ENCODE results near the gene HNF4A. TPM values are rescaled to one million over a fixed set of nuclear protein-coding genes. Genes with fewer than 3 reads are reported as not detected.

Gene HNF4A
- total and polyA plus RNA-seq, 2 donors, result 0.09 TPM; not detected in 1

DNA sequence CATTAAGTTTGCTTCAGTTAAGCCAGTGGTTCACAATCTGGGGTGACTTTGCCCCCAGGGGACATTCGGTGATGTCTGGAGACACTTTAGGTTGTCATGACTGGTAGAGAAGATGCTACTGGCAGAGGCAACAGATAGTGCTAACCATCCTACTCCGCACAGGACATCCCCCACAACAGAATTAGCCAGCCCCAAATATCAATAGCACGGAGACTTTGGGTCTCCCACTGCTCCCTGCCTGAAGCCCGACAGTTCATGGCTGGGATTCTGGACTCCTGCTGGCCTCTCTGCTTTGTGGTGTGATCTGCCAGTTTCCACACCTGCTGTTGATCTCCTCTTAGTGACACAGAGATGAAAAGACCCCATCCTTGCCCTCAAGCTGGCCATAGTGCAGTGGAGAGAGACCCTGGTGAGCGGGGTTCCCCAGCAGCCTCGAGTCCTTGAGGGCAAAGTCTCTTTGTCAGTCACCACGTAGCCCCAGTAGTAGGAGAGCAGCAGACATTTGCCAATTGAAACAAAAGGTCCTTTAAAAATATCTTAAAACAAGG, 95.5 kb downstream of the HNF4A start:
- H3K4me1 ChIP-seq (ENCODE audit: insufficient read depth), result no peaks in the 10 kb centered on the region
- no peak overlapping the region for H3K4me3 ChIP-seq (ENCODE audit: low read depth, low read length)
- H3K36me3 ChIP-seq (ENCODE audit: insufficient read depth), result no peaks in the 10 kb centered on the region
- WGBS, result 83% methylated on average over 7 of the region's 7 CpGs
- no peak for DNase-seq (ENCODE audit: extremely low spot score)
- H3K27ac ChIP-seq (ENCODE audit: low read depth), result no peak overlapping the region

DNA sequence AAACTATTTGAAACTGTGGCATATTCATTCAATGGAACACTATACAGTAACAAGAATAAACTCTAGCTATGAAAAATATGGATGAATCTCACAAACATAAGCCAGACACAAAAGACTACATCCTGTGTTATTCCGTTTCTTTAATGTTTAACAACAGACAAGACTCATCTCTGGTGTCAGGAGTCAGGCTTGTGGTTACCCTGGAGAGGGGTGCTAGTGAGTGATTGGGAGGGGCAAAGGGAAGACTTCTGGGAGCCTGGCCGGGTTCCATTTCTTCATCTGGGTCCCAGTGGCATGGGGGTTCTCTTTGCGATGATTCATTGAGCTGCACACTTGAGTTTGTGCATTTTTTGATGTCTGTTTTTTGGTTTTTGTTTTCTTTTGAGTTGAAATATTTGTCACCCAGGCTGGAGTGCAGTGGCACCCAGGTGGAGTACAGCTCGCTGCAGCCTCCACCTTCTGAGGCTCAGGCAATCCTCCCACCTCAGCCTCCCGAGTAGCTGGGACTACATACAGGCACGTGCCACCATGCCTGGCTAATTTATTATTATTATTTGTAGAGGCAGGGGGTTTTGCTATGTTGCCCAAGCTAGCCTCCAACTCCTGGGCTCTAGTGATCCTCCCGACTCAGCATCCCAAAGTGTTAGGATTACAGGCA, 98.9 kb downstream of the HNF4A start:
- DNase-seq (ENCODE audit: extremely low spot score), result no peak
- Histone ChIP-seq H3K4me1 (ENCODE audit: insufficient read depth) (no peaks in the 10 kb centered on the region), H3K36me3 (ENCODE audit: insufficient read depth) (no peaks in the 10 kb centered on the region), H3K4me3 (ENCODE audit: low read depth, low read length) (no peak overlapping the region), H3K27ac (ENCODE audit: low read depth) (no peak overlapping the region)
- 79% methylated on average over 7 of the region's 7 CpGs for WGBS

DNA sequence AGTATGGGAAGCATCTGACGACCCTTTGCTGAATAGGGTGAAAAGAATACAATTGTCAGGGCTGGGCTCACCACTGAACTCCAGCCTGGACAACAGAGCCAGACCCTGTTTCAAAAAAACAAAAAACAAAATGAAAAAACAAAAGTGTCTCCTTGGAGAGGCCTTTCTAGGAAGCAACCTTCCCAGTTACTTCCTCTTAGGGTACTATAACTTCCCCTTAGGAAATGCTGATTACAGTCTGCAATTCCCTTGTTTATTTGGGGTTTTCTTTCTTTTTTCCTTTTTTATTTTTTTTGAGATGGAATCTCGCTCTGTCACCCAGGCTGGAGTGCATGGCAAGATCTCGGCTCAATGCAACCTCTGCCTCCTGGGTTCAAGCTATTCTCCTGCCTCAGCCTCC, 99.6 kb downstream of the HNF4A start:
- Histone ChIP-seq H3K36me3 (ENCODE audit: insufficient read depth) (no peaks in the 10 kb centered on the region), H3K4me1 (ENCODE audit: insufficient read depth) (no peaks in the 10 kb centered on the region), H3K27ac (ENCODE audit: low read depth) (no peak overlapping the region), H3K4me3 (ENCODE audit: low read depth, low read length) (no peak overlapping the region)
- 69% methylated on average over 3 of the region's 3 CpGs for WGBS
- no peak for DNase-seq (ENCODE audit: extremely low spot score)

DNA sequence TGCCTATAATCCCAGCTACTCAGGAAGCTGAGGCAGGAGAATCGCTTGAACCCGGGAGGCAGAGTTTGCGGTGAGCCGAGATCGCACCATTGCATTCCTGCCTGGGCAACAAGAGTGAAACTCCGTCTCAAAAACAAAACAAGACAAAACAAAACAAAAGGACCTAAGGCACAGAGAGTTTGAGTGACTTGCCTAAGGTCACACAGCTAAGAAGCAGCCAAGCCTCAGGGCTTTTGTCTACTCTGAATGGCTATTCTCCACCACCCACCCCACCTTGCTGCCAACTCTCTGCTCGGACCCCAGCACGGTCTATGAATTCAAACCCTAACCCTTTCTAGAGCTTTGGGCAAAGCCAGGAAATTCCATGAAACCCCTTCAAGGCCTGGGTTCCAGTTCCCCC, 101.1 kb downstream of the HNF4A start:
- WGBS, result 82% methylated on average over 8 of the region's 8 CpGs
- Histone ChIP-seq H3K36me3 (ENCODE audit: insufficient read depth) (no peaks in the 10 kb centered on the region), H3K4me1 (ENCODE audit: insufficient read depth) (no peaks in the 10 kb centered on the region), H3K4me3 (ENCODE audit: low read depth, low read length) (no peak overlapping the region), H3K27ac (ENCODE audit: low read depth) (no peak overlapping the region)
- no peak for DNase-seq (ENCODE audit: extremely low spot score)

DNA sequence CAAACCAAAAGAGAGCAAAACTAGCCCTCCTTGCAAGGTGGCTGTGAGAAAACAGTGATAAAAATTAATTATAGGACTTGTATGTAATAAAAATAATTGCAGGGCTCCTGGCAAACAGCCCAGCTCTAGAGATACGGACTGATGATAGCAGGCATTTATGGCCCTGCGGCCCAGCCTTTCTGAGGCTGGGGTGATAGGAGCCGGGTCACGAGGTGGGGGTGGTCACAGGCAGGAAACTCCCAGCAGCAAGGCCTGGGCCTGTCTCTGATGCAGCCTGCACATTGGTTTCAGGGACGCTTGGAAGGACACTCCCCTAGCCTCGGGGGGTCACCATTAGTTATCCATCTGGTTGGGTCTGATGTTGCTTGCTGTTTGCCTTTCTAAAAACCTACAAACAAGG, 101.5 kb downstream of the HNF4A start:
- no peak overlapping the region for H3K4me3 ChIP-seq (ENCODE audit: low read depth, low read length)
- no peaks in the 10 kb centered on the region for H3K4me1 ChIP-seq (ENCODE audit: insufficient read depth)
- no peak overlapping the region for H3K27ac ChIP-seq (ENCODE audit: low read depth)
- WGBS, result 38% methylated on average over 6 of the region's 6 CpGs
- H3K36me3 ChIP-seq (ENCODE audit: insufficient read depth), result no peaks in the 10 kb centered on the region
- no peak for DNase-seq (ENCODE audit: extremely low spot score)

DNA sequence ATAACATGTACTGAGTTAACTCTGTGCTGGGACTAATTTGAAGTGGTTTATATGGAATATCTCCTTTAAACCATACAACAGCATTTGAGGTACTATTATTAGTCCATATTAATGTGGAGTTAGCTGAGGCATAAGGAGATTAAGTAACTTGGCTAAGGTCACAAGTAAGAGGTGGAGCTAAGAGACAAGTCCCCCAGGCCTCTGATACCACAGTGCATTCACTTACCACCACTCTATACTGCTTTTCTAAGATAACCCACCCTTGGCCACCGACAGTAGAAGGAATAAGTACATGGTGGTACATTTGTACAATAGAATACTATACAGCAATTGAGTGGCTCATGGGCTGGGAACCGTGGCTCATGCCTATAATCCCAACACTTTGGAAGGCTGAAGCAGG, 103.8 kb downstream of the HNF4A start:
- no peaks in the 10 kb centered on the region for H3K4me1 ChIP-seq (ENCODE audit: insufficient read depth)
- H3K36me3 ChIP-seq (ENCODE audit: insufficient read depth), result no peaks in the 10 kb centered on the region
- H3K4me3 ChIP-seq (ENCODE audit: low read depth, low read length), result no peak overlapping the region
- no peak for DNase-seq (ENCODE audit: extremely low spot score)
- 77% methylated on average over 2 of the region's 2 CpGs for WGBS
- no peak overlapping the region for H3K27ac ChIP-seq (ENCODE audit: low read depth)

DNA sequence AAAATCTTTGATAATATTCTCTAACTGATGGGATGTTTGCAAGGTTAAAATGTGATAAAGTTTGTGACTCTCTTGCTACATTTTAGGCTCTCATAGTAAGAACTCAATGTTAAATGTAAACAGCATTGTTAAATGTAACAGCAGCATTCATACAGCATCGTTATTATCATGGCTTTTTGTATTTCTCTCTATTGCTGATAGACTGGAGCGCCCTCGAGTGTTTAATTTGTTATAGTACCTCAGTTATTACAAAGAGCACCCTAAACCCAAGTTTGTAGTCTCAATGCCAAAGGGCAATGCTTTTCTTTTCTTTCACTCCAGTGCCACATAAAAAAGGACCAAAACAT, 105.3 kb downstream of the HNF4A start:
- no peak for DNase-seq (ENCODE audit: extremely low spot score)
- no peak overlapping the region for H3K27ac ChIP-seq (ENCODE audit: low read depth)
- WGBS, result 14% methylated on average over 3 of the region's 3 CpGs
- H3K4me1 ChIP-seq (ENCODE audit: insufficient read depth), result no peaks in the 10 kb centered on the region
- H3K36me3 ChIP-seq (ENCODE audit: insufficient read depth), result no peaks in the 10 kb centered on the region
- no peak overlapping the region for H3K4me3 ChIP-seq (ENCODE audit: low read depth, low read length)

DNA sequence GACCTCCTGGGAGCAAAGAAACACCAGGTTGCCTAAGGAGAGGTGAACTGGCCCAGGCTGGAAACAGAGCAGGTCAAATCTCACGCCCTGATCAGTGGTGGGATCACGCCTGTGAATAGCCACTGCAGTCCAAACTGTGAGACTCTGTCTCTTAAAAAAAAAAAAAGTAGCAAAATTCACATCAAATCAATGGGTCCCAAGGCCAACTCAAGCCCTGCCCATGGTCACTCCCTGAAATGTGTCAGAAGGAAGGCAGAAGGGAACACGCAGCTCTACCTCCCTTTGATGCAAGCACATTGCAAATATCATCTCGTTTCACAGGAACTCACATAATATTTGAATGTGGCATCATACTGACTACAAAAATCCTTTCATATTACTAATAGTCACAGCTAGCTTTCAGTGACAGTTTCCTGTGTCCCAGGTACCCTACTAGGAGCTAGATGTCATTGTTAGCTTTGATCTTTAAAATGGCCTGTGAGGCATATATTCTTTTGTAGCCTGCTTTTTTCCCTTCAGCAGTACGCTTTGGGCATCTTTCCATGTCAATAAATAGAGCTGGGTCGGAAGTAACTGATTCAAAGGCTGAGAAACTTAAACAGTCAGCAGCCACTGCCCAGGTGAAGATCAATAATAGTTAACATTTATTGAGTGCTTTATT, 105.8 kb downstream of the HNF4A start:
- WGBS, result 63% methylated on average over 6 of the region's 6 CpGs
- H3K36me3 ChIP-seq (ENCODE audit: insufficient read depth), result no peaks in the 10 kb centered on the region
- no peak for DNase-seq (ENCODE audit: extremely low spot score)
- H3K4me1 ChIP-seq (ENCODE audit: insufficient read depth), result no peaks in the 10 kb centered on the region
- H3K27ac ChIP-seq (ENCODE audit: low read depth), result no peak overlapping the region
- H3K4me3 ChIP-seq (ENCODE audit: low read depth, low read length), result no peak overlapping the region

DNA sequence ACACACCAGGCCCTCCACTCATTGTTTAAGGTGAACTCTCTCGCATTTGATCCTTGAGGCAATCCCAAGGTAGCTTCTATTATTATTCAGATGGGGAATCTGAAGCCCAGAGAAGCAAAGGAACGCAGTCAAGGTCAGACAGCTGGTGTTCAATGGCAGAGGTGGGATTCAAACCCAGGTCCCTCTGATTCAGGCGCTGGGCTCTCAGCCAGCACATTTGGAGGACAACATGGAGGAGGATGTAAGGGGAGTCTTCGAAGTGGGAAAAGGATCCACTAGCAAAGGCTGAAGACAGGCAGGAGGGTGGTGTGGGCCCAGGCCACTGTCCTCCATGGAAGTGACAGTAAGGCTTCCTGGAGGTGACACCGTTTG, 106.3 kb downstream of the HNF4A start:
- no peak for DNase-seq (ENCODE audit: extremely low spot score)
- H3K4me1 ChIP-seq (ENCODE audit: insufficient read depth), result no peaks in the 10 kb centered on the region
- H3K4me3 ChIP-seq (ENCODE audit: low read depth, low read length), result no peak overlapping the region
- WGBS, result 68% methylated on average over 5 of the region's 5 CpGs
- no peaks in the 10 kb centered on the region for H3K36me3 ChIP-seq (ENCODE audit: insufficient read depth)
- no peak overlapping the region for H3K27ac ChIP-seq (ENCODE audit: low read depth)

DNA sequence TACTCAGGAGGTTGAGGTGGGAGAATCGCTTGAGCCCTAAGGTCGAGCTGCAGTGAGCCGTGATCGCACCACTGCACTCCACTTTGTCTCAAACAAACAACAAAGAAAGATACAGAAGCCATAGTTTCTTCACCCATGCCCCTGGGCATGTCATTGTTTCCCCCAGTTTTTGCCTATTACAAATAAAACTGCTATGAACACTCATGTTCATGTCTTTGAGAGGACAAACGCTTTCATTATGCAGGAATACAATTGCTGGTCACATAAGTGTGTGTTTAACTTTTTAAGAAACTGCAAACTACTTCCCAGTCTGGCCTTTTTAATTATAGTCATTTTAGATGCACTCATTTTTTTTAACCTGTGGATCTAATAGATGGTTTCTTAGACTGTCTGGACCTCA, 108.0 kb downstream of the HNF4A start:
- no peak overlapping the region for H3K4me3 ChIP-seq (ENCODE audit: low read depth, low read length)
- no peak for DNase-seq (ENCODE audit: extremely low spot score)
- no peaks in the 10 kb centered on the region for H3K4me1 ChIP-seq (ENCODE audit: insufficient read depth)
- 79% methylated on average over 5 of the region's 5 CpGs for WGBS
- no peak overlapping the region for H3K27ac ChIP-seq (ENCODE audit: low read depth)
- no peaks in the 10 kb centered on the region for H3K36me3 ChIP-seq (ENCODE audit: insufficient read depth)

DNA sequence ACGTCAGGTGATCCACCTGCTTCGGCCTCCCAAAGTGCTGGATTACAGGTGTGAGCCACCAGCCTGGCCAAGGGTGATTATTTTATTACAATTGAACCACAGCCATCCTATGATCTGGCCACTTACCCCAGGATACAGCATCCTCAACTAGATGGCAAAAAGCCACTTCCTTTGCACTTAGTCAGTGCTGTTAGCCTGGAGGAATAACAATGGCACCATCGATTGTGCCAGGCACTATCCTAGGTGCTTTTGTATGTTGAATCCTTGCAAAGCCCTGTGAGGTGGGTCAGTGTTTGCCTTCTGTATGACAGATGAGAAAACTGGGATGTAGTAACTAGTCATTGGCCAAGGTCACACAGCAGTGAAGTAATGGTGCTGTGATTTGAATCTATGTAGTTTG, 109.0 kb downstream of the HNF4A start:
- Histone ChIP-seq H3K4me3 (ENCODE audit: low read depth, low read length) (no peak overlapping the region), H3K4me1 (ENCODE audit: insufficient read depth) (no peaks in the 10 kb centered on the region), H3K27ac (ENCODE audit: low read depth) (no peak overlapping the region), H3K36me3 (ENCODE audit: insufficient read depth) (no peaks in the 10 kb centered on the region)
- 86% methylated on average over 3 of the region's 3 CpGs for WGBS
- no peak for DNase-seq (ENCODE audit: extremely low spot score)

DNA sequence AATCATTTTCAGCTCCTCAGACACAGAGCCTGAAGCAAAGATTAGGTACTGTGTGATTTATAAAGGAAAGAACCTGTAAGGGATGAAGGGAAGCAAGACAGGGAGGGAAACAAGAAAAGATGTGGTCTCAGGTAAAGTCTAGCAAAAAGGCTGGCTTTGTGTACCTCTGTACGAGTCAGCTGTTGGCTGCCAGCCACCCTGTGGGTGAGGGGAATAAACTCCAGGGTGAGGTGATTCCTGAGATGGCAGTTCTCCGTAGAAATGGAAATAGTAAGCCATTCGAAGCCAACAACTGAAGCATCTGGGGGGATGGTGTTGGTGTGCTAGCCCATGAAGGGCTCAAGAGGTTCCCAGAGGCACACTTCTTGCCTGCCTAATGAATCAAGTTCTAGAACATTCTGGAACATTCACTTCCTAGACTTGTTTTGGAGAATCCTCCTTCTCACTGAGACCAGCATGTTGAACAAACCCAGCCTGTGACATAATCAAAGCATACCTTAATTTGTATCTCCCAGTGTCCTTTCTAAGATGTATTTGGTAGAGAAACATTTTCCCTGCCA, 109.6 kb downstream of the HNF4A start:
- H3K4me1 ChIP-seq (ENCODE audit: insufficient read depth), result no peaks in the 10 kb centered on the region

DNA sequence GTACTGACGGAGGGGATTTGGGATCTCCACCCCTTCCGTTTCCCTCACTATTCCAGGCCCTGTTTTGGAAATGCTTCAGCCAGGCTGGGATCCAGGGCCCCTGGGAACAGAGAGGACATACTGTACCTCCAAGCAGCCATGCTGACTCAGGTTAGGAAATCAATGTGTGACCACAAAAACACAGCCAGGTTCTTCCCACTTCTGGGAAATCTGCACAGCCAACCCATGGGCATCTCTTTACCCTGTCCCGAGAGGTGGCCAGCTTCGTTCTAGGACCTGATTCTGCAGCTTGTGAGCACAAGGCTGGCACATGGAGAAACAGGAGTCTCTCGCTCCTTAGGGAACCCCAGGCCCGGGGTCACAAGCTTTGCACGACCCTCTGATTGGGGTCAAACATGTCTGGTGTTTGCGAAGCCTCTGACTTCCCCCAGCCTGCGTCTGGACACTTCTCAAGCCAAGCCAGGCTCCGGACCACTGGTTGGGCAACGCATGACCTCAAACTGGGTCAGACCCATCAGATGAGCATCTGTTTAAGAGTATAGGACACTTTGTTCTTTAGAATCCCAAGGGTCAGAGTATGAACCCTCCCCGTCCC, 111.9 kb downstream of the HNF4A start:
- H3K27ac ChIP-seq (ENCODE audit: low read depth), result no peak overlapping the region
- no peak for DNase-seq (ENCODE audit: extremely low spot score)
- WGBS, result 65% methylated on average over 12 of the region's 12 CpGs
- no peaks in the 10 kb centered on the region for H3K4me1 ChIP-seq (ENCODE audit: insufficient read depth)
- no peak overlapping the region for H3K4me3 ChIP-seq (ENCODE audit: low read depth, low read length)
- no peaks in the 10 kb centered on the region for H3K36me3 ChIP-seq (ENCODE audit: insufficient read depth)

More for the DNA sequence above, 109.6 kb downstream of the HNF4A start:
- WGBS, result 51% methylated on average over 3 of the region's 3 CpGs
- H3K4me3 ChIP-seq (ENCODE audit: low read depth, low read length), result no peak overlapping the region
- no peaks in the 10 kb centered on the region for H3K36me3 ChIP-seq (ENCODE audit: insufficient read depth)
- DNase-seq (ENCODE audit: extremely low spot score), result no peak
- H3K27ac ChIP-seq (ENCODE audit: low read depth), result no peak overlapping the region
